HEK293T (cell line): ENCODE results near the gene PTPRM.

ENCODE experiments used
- CTCF ChIA-PET: fragments of 350-600 bp; formaldehyde crosslinking; extraction: SDS; loops from one replicate; lab custom pipeline; 2021; ENCODE audit warnings: antibody characterized with exemption, inconsistent platforms; lab: Yijun Ruan, JAX
- POLR2A ChIA-PET: fragments of 350-600 bp; formaldehyde crosslinking; extraction: SDS; loops from one replicate; lab custom pipeline; 2020; ENCODE audit warnings: antibody characterized with exemption, inconsistent platforms; lab: Yijun Ruan, JAX
- DNase-seq: peaks from one replicate; pipeline ENCODE4 v3.0.0; 2012; ENCODE audit warnings: mixed read lengths; ENCODE audit errors: extremely low spot score
- ARNT ChIP-seq: fragments of 450-650 bp; IDR thresholded peaks from 2 replicates; pipeline ENCODE4 v1.6.1; 2017; ENCODE audit warnings: mild to moderate bottlenecking
- BHLHE40 ChIP-seq: fragments of 450-650 bp; IDR thresholded peaks from 2 replicates; pipeline ENCODE4 v1.6.1; 2016; ENCODE audit warnings: mild to moderate bottlenecking, moderate library complexity, borderline replicate concordance
- CTBP1 ChIP-seq: fragments of 450-650 bp; IDR thresholded peaks from 2 replicates; pipeline ENCODE4 v1.6.1; 2016; ENCODE audit warnings: borderline replicate concordance
- ELF4 ChIP-seq: fragments of 450-650 bp; IDR thresholded peaks from 2 replicates; pipeline ENCODE4 v1.6.1; 2017; ENCODE audit warnings: antibody characterized with exemption
- FOXA1 ChIP-seq: fragments of 450-650 bp; IDR thresholded peaks from 2 replicates; pipeline ENCODE4 v1.6.1; 2016; ENCODE audit warnings: mild to moderate bottlenecking
- FOXK2 ChIP-seq: fragments of 450-650 bp; IDR thresholded peaks from 2 replicates; pipeline ENCODE4 v1.6.1; 2016; ENCODE audit warnings: mild to moderate bottlenecking
- FOXM1 ChIP-seq: fragments of 450-650 bp; IDR thresholded peaks from 2 replicates; pipeline ENCODE4 v1.6.1; 2017; ENCODE audit warnings: mild to moderate bottlenecking, borderline replicate concordance
- HDGF ChIP-seq: fragments of 450-650 bp; IDR thresholded peaks from 2 replicates; pipeline ENCODE4 v1.6.1; 2017; ENCODE audit warnings: antibody characterized with exemption, borderline replicate concordance
- L3MBTL2 ChIP-seq: fragments of 450-650 bp; conservative IDR thresholded peaks from 2 replicates; pipeline ENCODE4 v1.6.1; 2016; ENCODE audit warnings: mild to moderate bottlenecking
- LEF1 ChIP-seq: fragments of 450-650 bp; IDR thresholded peaks from 2 replicates; pipeline ENCODE4 v1.6.1; 2017; ENCODE audit warnings: mild to moderate bottlenecking, borderline replicate concordance
- NFRKB ChIP-seq: fragments of 450-650 bp; IDR thresholded peaks from 2 replicates; pipeline ENCODE4 v1.6.1; 2016; ENCODE audit warnings: mild to moderate bottlenecking, moderate library complexity
- SP1 ChIP-seq: fragments of 450-650 bp; IDR thresholded peaks from 2 replicates; pipeline ENCODE4 v1.6.1; 2017
- SUZ12 ChIP-seq: fragments of 450-650 bp; IDR thresholded peaks from 2 replicates; pipeline ENCODE4 v1.6.1; 2016; ENCODE audit warnings: mild to moderate bottlenecking
- TARDBP ChIP-seq: fragments of 450-650 bp; IDR thresholded peaks from 2 replicates; pipeline ENCODE4 v1.6.1; 2016
- ZNF384 ChIP-seq: fragments of 450-650 bp; IDR thresholded peaks from 2 replicates; pipeline ENCODE4 v1.6.1; 2016
- TF ChIP-seq, protein P1 (sequence below): fragments of 450-650 bp; IDR thresholded peaks from 2 replicates; pipeline ENCODE4 v1.6.1; 2016

The PTPRM gene

GRCh38 chr18:7666195-7666776 lies 99.2 kb downstream of the PTPRM start:
- no peak for TF ChIP-seq SUZ12
- TF ChIP-seq, protein P1, sequence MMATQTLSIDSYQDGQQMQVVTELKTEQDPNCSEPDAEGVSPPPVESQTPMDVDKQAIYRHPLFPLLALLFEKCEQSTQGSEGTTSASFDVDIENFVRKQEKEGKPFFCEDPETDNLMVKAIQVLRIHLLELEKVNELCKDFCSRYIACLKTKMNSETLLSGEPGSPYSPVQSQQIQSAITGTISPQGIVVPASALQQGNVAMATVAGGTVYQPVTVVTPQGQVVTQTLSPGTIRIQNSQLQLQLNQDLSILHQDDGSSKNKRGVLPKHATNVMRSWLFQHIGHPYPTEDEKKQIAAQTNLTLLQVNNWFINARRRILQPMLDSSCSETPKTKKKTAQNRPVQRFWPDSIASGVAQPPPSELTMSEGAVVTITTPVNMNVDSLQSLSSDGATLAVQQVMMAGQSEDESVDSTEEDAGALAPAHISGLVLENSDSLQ: no peak
- ChIA-PET CTCF (no interaction called here), POLR2A (no interaction called here)
- DNase-seq: no peak

- TF ChIP-seq SP1: no peak
- TF ChIP-seq TARDBP: no peak
- TF ChIP-seq FOXA1: no peak
- TF ChIP-seq ELF4: no peak
- TF ChIP-seq ARNT: no peak
- TF ChIP-seq LEF1: no peak
- TF ChIP-seq HDGF: no peak
- TF ChIP-seq, protein P1: no peak
- TF ChIP-seq CTBP1: no peak
- TF ChIP-seq ZNF384: no peak
- no peak for TF ChIP-seq FOXK2
- ChIA-PET CTCF (no interaction called here), POLR2A (no interaction called here)
- no peak for DNase-seq
Measured at GRCh38 chr18:7668392-7668791, 101.3 kb downstream of the PTPRM start.

DNA sequence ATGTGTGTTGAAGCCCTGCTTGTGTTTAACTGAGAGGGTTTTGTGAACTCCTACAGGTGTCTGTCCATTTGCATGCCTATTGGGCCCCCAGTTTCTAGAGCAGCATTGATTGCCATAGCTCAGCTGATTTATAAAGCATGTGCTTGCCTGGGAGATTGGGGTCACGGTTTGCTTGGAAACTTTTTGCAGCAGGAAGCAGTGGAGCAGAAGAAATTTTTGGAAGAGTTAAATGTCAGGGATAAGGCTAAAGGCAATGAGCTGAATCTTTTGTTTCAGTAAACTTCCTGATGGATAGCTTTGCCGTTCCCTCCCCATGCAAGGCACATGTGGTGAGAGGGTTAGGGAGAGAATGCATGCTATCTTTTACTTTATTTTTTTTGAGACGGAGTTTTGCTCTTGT lies 102.2 kb downstream of the PTPRM start:
- no peak for DNase-seq
- TF ChIP-seq CTBP1 (no peak), LEF1 (no peak), FOXK2 (no peak), SUZ12 (no peak), SP1 (no peak), FOXM1 (no peak), HDGF (no peak), NFRKB (no peak), ZNF384 (no peak), FOXA1 (no peak), BHLHE40 (no peak), TARDBP (no peak)
- ChIA-PET POLR2A (no interaction called here), CTCF (interaction anchor here (0.6 kb wide), 1 partner anchor 683 kb away, joined by 4 read pairs; no protein-coding TSS in a partner anchor)

- ChIA-PET CTCF (no interaction called here), POLR2A (no interaction called here)
- no peak for DNase-seq
- TF ChIP-seq NFRKB: no peak
- TF ChIP-seq FOXM1: no peak
- TF ChIP-seq TARDBP: no peak
- TF ChIP-seq L3MBTL2: no peak
- TF ChIP-seq SUZ12: no peak
Measured at GRCh38 chr18:7671105-7671504, 104.0 kb downstream of the PTPRM start.

GRCh38 chr18:7676253-7676873 lies 109.2 kb downstream of the PTPRM start:
- TF ChIP-seq, protein P1: no peak
- TF ChIP-seq L3MBTL2: no peak
- TF ChIP-seq SP1: no peak
- TF ChIP-seq NFRKB: no peak
- no peak for TF ChIP-seq ARNT
- TF ChIP-seq HDGF: no peak
- TF ChIP-seq CTBP1: no peak
- no peak for DNase-seq
- POLR2A ChIA-PET: no interaction called here
- CTCF ChIA-PET: no interaction called here

GRCh38 chr18:7677001-7677400 lies 109.9 kb downstream of the PTPRM start:
- ChIA-PET CTCF (no interaction called here), POLR2A (no interaction called here)
- TF ChIP-seq L3MBTL2 (no peak), HDGF (no peak), ELF4 (no peak), SUZ12 (no peak), ARNT (no peak)
- TF ChIP-seq, protein P1: no peak
- DNase-seq: no peak

DNA sequence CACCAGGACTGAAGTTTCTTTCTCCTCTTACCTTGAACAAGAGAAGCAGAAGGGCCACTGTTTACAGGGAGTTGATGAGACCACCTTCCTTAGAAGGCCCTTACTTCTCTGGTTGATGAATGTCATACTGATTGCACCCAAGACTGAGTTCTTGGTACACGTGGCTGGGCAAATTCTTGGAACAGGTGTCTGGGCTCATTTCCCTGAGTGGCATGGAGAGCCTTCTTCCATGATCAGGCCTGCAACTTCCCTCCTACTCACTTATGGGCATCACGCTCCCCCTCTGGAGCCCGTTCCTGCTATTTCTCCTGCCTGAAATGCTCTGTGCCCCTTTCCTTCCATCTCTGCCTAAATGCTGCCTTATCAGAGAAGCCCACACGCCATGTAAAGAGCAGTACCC lies 110.3 kb downstream of the PTPRM start:
- TF ChIP-seq ELF4 (no peak), HDGF (no peak), TARDBP (no peak), SUZ12 (no peak)
- DNase-seq: no peak
- CTCF ChIA-PET: no interaction called here
- POLR2A ChIA-PET: no interaction called here
